HepG2 (cell line): ENCODE data around the gene BRD2. TPM values are rescaled to one million over a fixed set of nuclear protein-coding genes. Genes with fewer than 3 reads are reported as not detected.
A peak's percentile ranks its signal among the peaks of the same experiment; 100 is the strongest.

Experiments used
- CENPBD1 ChIP-seq: sonication (generic); formaldehyde crosslinking; IDR thresholded peaks from 2 replicates; pipeline ENCODE4 v1.8.0; 2022; ENCODE audit warnings: missing genetic modification reagents, low read depth, mild to moderate bottlenecking, borderline replicate concordance
- DDIT3 ChIP-seq: sonication (generic); formaldehyde crosslinking; IDR thresholded peaks from 2 replicates; pipeline ENCODE4 v1.4.0; 2020; ENCODE audit warnings: mild to moderate bottlenecking, missing genetic modification reagents
- FOXK1 ChIP-seq: sonication (generic); formaldehyde crosslinking; IDR thresholded peaks from 2 replicates; pipeline ENCODE4 v1.4.0; 2020; ENCODE audit warnings: low read depth, missing genetic modification reagents, borderline replicate concordance
- KDM2A ChIP-seq: sonication (generic); formaldehyde crosslinking; IDR thresholded peaks from 2 replicates; pipeline ENCODE4 v1.4.0; 2020; ENCODE audit warnings: low read depth, missing genetic modification reagents, borderline replicate concordance
- MTA3 ChIP-seq: sonication (generic); formaldehyde crosslinking; IDR thresholded peaks from 2 replicates; pipeline ENCODE4 v1.4.0; 2020; ENCODE audit warnings: missing genetic modification reagents
- NCOA2 ChIP-seq: sonication (generic); formaldehyde crosslinking; IDR thresholded peaks from 2 replicates; pipeline ENCODE4 v1.8.0; 2022; ENCODE audit warnings: inconsistent platforms
- ONECUT2 ChIP-seq: sonication (generic); formaldehyde crosslinking; IDR thresholded peaks from 2 replicates; pipeline ENCODE4 v1.4.0; 2020; ENCODE audit warnings: missing genetic modification reagents
- PCBP2 ChIP-seq: fragments of 200-400 bp; formaldehyde crosslinking; optimal IDR thresholded peaks from 2 replicates; pipeline ENCODE3; 2018; ENCODE audit warnings: low read length, low read depth; ENCODE audit not compliant: poor library complexity, severe bottlenecking
- RBM22 ChIP-seq: fragments of 200-400 bp; formaldehyde crosslinking; optimal IDR thresholded peaks from 2 replicates; pipeline ENCODE3; 2017; ENCODE audit warnings: mild to moderate bottlenecking, low read length, moderate library complexity
- SIN3A ChIP-seq: IDR thresholded peaks from 2 replicates; pipeline ENCODE4 v1.6.1; 2011; ENCODE audit warnings: low read depth, mild to moderate bottlenecking, control low read depth, low read length, borderline replicate concordance
- SP140L ChIP-seq: sonication (generic); formaldehyde crosslinking; IDR thresholded peaks from 2 replicates; pipeline ENCODE4 v1.4.0; 2020; ENCODE audit warnings: missing genetic modification reagents, borderline replicate concordance
- TEF ChIP-seq: sonication (generic); formaldehyde crosslinking; IDR thresholded peaks from 2 replicates; pipeline ENCODE4 v1.5.0; 2020; ENCODE audit warnings: missing genetic modification reagents
- ZBTB39 ChIP-seq: sonication (generic); formaldehyde crosslinking; IDR thresholded peaks from 2 replicates; pipeline ENCODE4 v1.5.0; 2020; ENCODE audit warnings: missing genetic modification reagents
- ZNF260 ChIP-seq: sonication (generic); formaldehyde crosslinking; IDR thresholded peaks from 2 replicates; pipeline ENCODE4 v1.4.0; 2020; ENCODE audit warnings: missing genetic modification reagents, low read depth, mild to moderate bottlenecking, borderline replicate concordance
- ZNF383 ChIP-seq: sonication (generic); formaldehyde crosslinking; IDR thresholded peaks from 2 replicates; pipeline ENCODE4 v1.4.0; 2020; ENCODE audit warnings: missing genetic modification reagents, mild to moderate bottlenecking, borderline replicate concordance
- ZNF512 ChIP-seq: sonication (generic); formaldehyde crosslinking; IDR thresholded peaks from 2 replicates; pipeline ENCODE4 v1.4.0; 2020; ENCODE audit warnings: mild to moderate bottlenecking, missing genetic modification reagents
- ZNF800 ChIP-seq: sonication (generic); formaldehyde crosslinking; IDR thresholded peaks from 2 replicates; pipeline ENCODE4 v1.4.0; 2020; ENCODE audit warnings: missing genetic modification reagents
- ZNF883 ChIP-seq: sonication (generic); formaldehyde crosslinking; IDR thresholded peaks from 2 replicates; pipeline ENCODE4 v1.5.1; 2020; ENCODE audit warnings: mild to moderate bottlenecking, missing genetic modification reagents; ENCODE audit errors: not compliant biosample characterization
- polyA plus RNA-seq, 8 experiments: library from polyadenylated mRNA; depleted of rRNA in 3 of 8; stranded (reverse) in 7 of 8; unstranded in 1 of 8; fragments of >200 nt; fragmentation: Illumina TruSeq in 4 of 8; extraction: Trizol in 4 of 8; gene quantifications; 2 replicates each; pipeline versions ENCODE4 v1.2.1 to v1.2.3, GENCODE V29; 2011 to 2016; ENCODE audit warnings: low read depth in 4 of 8, missing spikeins in 1 of 8, mixed read lengths in 1 of 8; ENCODE audit not compliant: insufficient read depth in 1 of 8
- total RNA-seq, 5 experiments: library from RNA; depleted of rRNA; stranded (reverse); fragments of >200 nt; fragmentation: Illumina TruSeq; extraction: Trizol; gene quantifications; 2 replicates each; pipeline ENCODE4 v1.2.3, GENCODE V29; 2016; ENCODE audit warnings: low read depth in 1 of 5

The BRD2 gene
- total and polyA plus RNA-seq, 2 of the 13 experiments (the other 11 are each of a cell fraction or from before 2014, with no cell fraction given) = 143 to 202 TPM

GRCh38 chr6:32972353-32973143 is 4.2 kb downstream of the BRD2 start (continued):
- TF ChIP-seq CENPBD1 (CRISPR knock-in tag) (no peak), ZNF883 (CRISPR knock-in tag) (no peak), ZBTB39 (CRISPR knock-in tag) (no peak), NCOA2 (no peak), TEF (CRISPR knock-in tag) (no peak), ZNF512 (CRISPR knock-in tag) (no peak), ZNF383 (CRISPR knock-in tag) (no peak), MTA3 (CRISPR knock-in tag) (0 out of 2 replicates have a peak, but pooled peaks have one; percentile 2), KDM2A (CRISPR knock-in tag) (peak; percentile 75), FOXK1 (no peak), ZNF260 (CRISPR knock-in tag) (no peak), SIN3A (no peak; the same call in 1 of the 2 replicates), DDIT3 (no peak), SP140L (CRISPR knock-in tag) (no peak), ZNF800 (no peak), PCBP2 (no peak), ONECUT2 (CRISPR knock-in tag) (no peak), RBM22 (peak; percentile 60)
